B cell (primary cell): ENCODE data around the gene ETNPPL. TPM values are rescaled to one million over a fixed set of nuclear protein-coding genes. Genes with fewer than 3 reads are reported as not detected.

Experiments used
- ATAC-seq: fragments of 200-7000 bp; cut with Tn5 transposase; one replicate; pipeline ENCODE4 v1.10.0; 2021; ENCODE audit warnings: low read depth, mild to moderate bottlenecking, moderate number of reproducible peaks, moderate library complexity
- CTCF ChIA-PET: fragments of 350-600 bp; sonication (Branson Sonifier 250); formaldehyde crosslinking; loops from one replicate; lab custom pipeline; 2021; ENCODE audit warnings: antibody characterized with exemption, inconsistent platforms; lab: Charles Lee
- POLR2A ChIA-PET: fragments of 350-600 bp; sonication (Branson Sonifier 250); formaldehyde crosslinking; loops from one replicate; lab custom pipeline; 2021; ENCODE audit warnings: antibody characterized with exemption; lab: Charles Lee
- DNase-seq: peaks from one replicate; pipeline ENCODE4 v3.0.0; 2013
- H2AFZ ChIP-seq: 2 replicates; pipeline ENCODE4 v1.6.1; 2012; ENCODE audit warnings: mild to moderate bottlenecking, low read depth, low read length; ENCODE audit not compliant: insufficient read depth, poor library complexity, severe bottlenecking
- H3K27ac ChIP-seq, 2 donors: 1 replicate in 1 of 2; 2 replicates in 1 of 2; pipeline ENCODE4 v1.5.1; 2012 to 2013; ENCODE audit warnings: low read length in 2 of 2, mild to moderate bottlenecking in 2 of 2, moderate library complexity in 1 of 2
- H3K27me3 ChIP-seq, 4 experiments: fragments of 200-600 bp in 1 of 4; sonication (generic) in 1 of 4; replicated peaks in 1 of 4; 1 replicate in 2 of 4; 2 replicates in 2 of 4; pipeline versions ENCODE4 v1.6.1 to v1.7.0; 2013 to 2016; ENCODE audit warnings: low read length in 3 of 4, mild to moderate bottlenecking in 2 of 4, mixed read lengths in 1 of 4, moderate library complexity in 1 of 4; ENCODE audit not compliant: insufficient read depth in 4 of 4, control insufficient read depth in 3 of 4; ENCODE audit errors: control extremely low read depth in 1 of 4
- H3K36me3 ChIP-seq, 2 experiments: replicated peaks in 1 of 2; 1 replicate in 1 of 2; 2 replicates in 1 of 2; pipeline versions ENCODE4 v1.6.1 to v1.7.1; 2013; ENCODE audit warnings: low read length in 1 of 2; ENCODE audit not compliant: insufficient read depth in 2 of 2, control insufficient read depth in 1 of 2; ENCODE audit errors: control extremely low read depth in 1 of 2, extremely low read depth in 1 of 2
- H3K4me1 ChIP-seq, 2 donors: fragments of 200-600 bp in 1 of 2; sonication (generic) in 1 of 2; 1 replicate in 1 of 2; 2 replicates in 1 of 2; pipeline versions ENCODE4 v1.5.1 to v1.6.1; 2013 to 2017; ENCODE audit warnings: low read length in 2 of 2; ENCODE audit not compliant: control insufficient read depth in 2 of 2, insufficient read depth in 2 of 2
- H3K4me2 ChIP-seq: replicated peaks from 2 replicates; pipeline ENCODE3; 2012; ENCODE audit warnings: mild to moderate bottlenecking, low read depth, low read length; ENCODE audit not compliant: poor library complexity, severe bottlenecking
- H3K4me3 ChIP-seq, 5 experiments: fragments of 200-600 bp in 1 of 5; sonication (generic) in 1 of 5; 1 replicate in 3 of 5; 2 replicates in 2 of 5; pipeline versions ENCODE4 v1.5.1 to v1.7.0; 2011 to 2016; ENCODE audit warnings: low read length in 4 of 5, mild to moderate bottlenecking in 4 of 5, low read depth in 2 of 5, control low read depth in 1 of 5, moderate library complexity in 1 of 5; ENCODE audit not compliant: insufficient read depth in 1 of 5; ENCODE audit errors: control extremely low read depth in 1 of 5, extremely low read depth in 1 of 5
- H3K79me2 ChIP-seq: fragments of 200-600 bp; sonication (generic); one replicate; pipeline ENCODE4 v1.6.0; 2016; ENCODE audit warnings: low read length; ENCODE audit not compliant: control insufficient read depth, insufficient read depth
- H3K9ac ChIP-seq: fragments of 200-600 bp; sonication (generic); 2 replicates; pipeline ENCODE4 v1.6.1; 2017; ENCODE audit warnings: mild to moderate bottlenecking, low read length, moderate library complexity
- H3K9me3 ChIP-seq, 3 donors: one replicate each; pipeline versions ENCODE4 v1.6.1 to v1.7.1; 2013; ENCODE audit warnings: low read length in 2 of 3; ENCODE audit not compliant: control insufficient read depth in 2 of 3, insufficient read depth in 1 of 3; ENCODE audit errors: control extremely low read depth in 1 of 3
- H4K20me1 ChIP-seq: 2 replicates; pipeline ENCODE4 v1.6.0; 2012; ENCODE audit warnings: mild to moderate bottlenecking, low read length; ENCODE audit not compliant: insufficient read depth, control insufficient read depth, poor library complexity, severe bottlenecking
- H3K27ac Mint-ChIP-seq: one replicate; pipeline ENCODE4 v1.8.0; 2021; ENCODE audit warnings: mixed read lengths
- H3K27me3 Mint-ChIP-seq: one replicate; pipeline ENCODE4 v1.8.0; 2021; ENCODE audit warnings: mixed read lengths
- H3K4me1 Mint-ChIP-seq: one replicate; pipeline ENCODE4 v1.8.0; 2021; ENCODE audit warnings: mixed read lengths
- H3K4me3 Mint-ChIP-seq: one replicate; pipeline ENCODE4 v1.8.0; 2021; ENCODE audit warnings: mixed read lengths
- H3K9me3 Mint-ChIP-seq: one replicate; pipeline ENCODE4 v1.8.0; 2022; ENCODE audit warnings: mixed read lengths; ENCODE audit not compliant: insufficient read depth
- CTCF ChIP-seq: fragments of 200-600 bp; IDR thresholded peaks from one replicate; pipeline ENCODE4 v1.8.0; 2022; ENCODE audit warnings: antibody characterized with exemption, mild to moderate bottlenecking
- EZH2 ChIP-seq: IDR thresholded peaks from 2 replicates; pipeline ENCODE4 v1.6.1; 2012; ENCODE audit warnings: borderline replicate concordance, low read depth, mild to moderate bottlenecking, moderate library complexity, low read length; ENCODE audit not compliant: insufficient read depth, poor library complexity, severe bottlenecking
- WGBS: methylation state at CpG from one replicate; pipeline ENCODE4 v1.1.5; 2013; ENCODE audit warnings: missing lambda C conversion rate; ENCODE audit not compliant: insufficient coverage; 5-methylcytosine and 5-hydroxymethylcytosine counted together
- intact Hi-C: fragments of 100-400 bp; cut with micrococcal nuclease; formaldehyde crosslinking; loops from one replicate; pipeline ENCODE4 v1.10.0; 2022
- polyA plus RNA-seq: library from polyadenylated mRNA; depleted of rRNA; stranded (reverse); fragments of >200 nt; gene quantifications from 2 replicates; pipeline ENCODE4 v1.2.3, GENCODE V29; 2012
- total RNA-seq, 2 donors: library from RNA; stranded (reverse); fragments of 120-200 nt in 1 of 2; gene quantifications; 1 replicate in 1 of 2; 2 replicates in 1 of 2; pipeline versions ENCODE4 v1.2.3 to v1.2.4, GENCODE V29; 2013 to 2022

ETNPPL gene
- total and polyA plus RNA-seq, 2 donors (not counting 1 experiment from before 2014, with no cell fraction given): not detected

GRCh38 chr4:108738003-108738706 is 24.7 kb downstream of the ETNPPL start:
- Histone ChIP-seq H3K27ac (no peak overlapping the region), H3K4me2 (no peak overlapping the region), H4K20me1 (no peaks in the 10 kb centered on the region), H3K4me3 (no peak overlapping the region), H3K79me2 (no peaks in the 10 kb centered on the region), H3K36me3 (no peaks in the 10 kb centered on the region), H2AFZ (no peak overlapping the region), H3K27me3 (no peaks in the 10 kb centered on the region), H3K4me1 (no peaks in the 10 kb centered on the region), H3K9me3 (no peaks in the 10 kb centered on the region), H3K9ac (no peak overlapping the region)
- DNase-seq: no peak
- intact Hi-C loops: no loop called here
- H3K4me1 Mint-ChIP-seq: no peaks in the 10 kb centered on the region
- no peak overlapping the region for H3K4me3 Mint-ChIP-seq
- H3K27me3 Mint-ChIP-seq: peaks cover 12% of the 10 kb centered on the region
- no peaks in the 10 kb centered on the region for H3K9me3 Mint-ChIP-seq
- ATAC-seq: no peak
- TF ChIP-seq CTCF (no peak), EZH2 (no peak)
- CTCF ChIA-PET: interaction anchor here (0.5 kb wide), 1 partner anchor 153 kb away, joined by 3 read pairs; no protein-coding TSS in a partner anchor
- no peak overlapping the region for H3K27ac Mint-ChIP-seq
- POLR2A ChIA-PET: no interaction called here
- WGBS: no CpG with 5 or more reads among the region's 2 CpGs

- no peak for TF ChIP-seq CTCF
- no peak for TF ChIP-seq EZH2
- Histone ChIP-seq H3K27me3 (peaks cover 0 to 5% (median 1%) of the 10 kb centered on the region in 4 experiments), H3K79me2 (no peaks in the 10 kb centered on the region), H3K36me3 (no peaks in the 10 kb centered on the region), H3K4me3 (no peak overlapping the region), H3K4me1 (no peaks in the 10 kb centered on the region), H2AFZ (no peak overlapping the region), H3K27ac (no peak overlapping the region), H3K9ac (no peak overlapping the region), H3K9me3 (peaks cover 0 to 6% (median 4%) of the 10 kb centered on the region in 3 donors), H3K4me2 (no peak overlapping the region), H4K20me1 (no peaks in the 10 kb centered on the region)
- DNase-seq: no peak
- ChIA-PET CTCF (no interaction called here), POLR2A (no interaction called here)
- H3K4me3 Mint-ChIP-seq: no peak overlapping the region
- WGBS: 83% methylated on average over 1 of the region's 3 CpGs
- intact Hi-C loops: no loop called here
- H3K27ac Mint-ChIP-seq: no peak overlapping the region
- peaks cover 12% of the 10 kb centered on the region for H3K27me3 Mint-ChIP-seq
- H3K4me1 Mint-ChIP-seq: no peaks in the 10 kb centered on the region
- no peaks in the 10 kb centered on the region for H3K9me3 Mint-ChIP-seq
- ATAC-seq: no peak
These were observed 31.8 kb downstream of the ETNPPL start for GRCh38 chr4:108731006-108731405.
